ENCODE results near the gene PURA. TPM values are rescaled to one million over a fixed set of nuclear protein-coding genes. Genes with fewer than 3 reads are reported as not detected.

The PURA gene
- total RNA-seq, 5 donors from 2014 or later (not counting 1 experiment from before 2014, with no cell fraction given) = 10.8 to 28.1 (median 25.3) TPM

DNA sequence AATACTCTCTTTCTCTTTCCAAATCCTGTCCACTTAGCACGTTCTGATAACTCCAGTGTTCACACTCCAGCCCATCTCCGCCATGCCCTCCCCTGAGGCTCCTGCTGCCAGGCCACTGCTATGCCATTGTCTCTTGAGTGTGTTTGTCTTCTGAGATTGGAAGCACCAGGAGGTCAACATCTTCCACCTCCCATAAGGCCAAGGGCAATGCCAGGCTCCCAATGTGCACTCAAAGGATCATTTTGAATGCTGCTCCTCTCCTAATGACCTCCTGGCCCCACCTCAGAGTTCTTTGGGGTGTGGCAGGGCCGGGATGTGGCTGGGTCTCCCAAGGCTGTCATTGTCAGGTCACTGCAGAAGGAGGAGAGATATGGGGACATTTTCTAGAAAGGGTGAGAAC lies 31.3 kb downstream of the PURA start:
- Mint-ChIP-seq H3K36me3 (no peaks in the 10 kb centered on the region), H3K27me3 (peaks cover 8 to 20% of the 10 kb centered on the region in 2 donors), H3K4me3 (peak overlapping the region; percentile 38 to 62 (median 61)), H3K27ac (no peak overlapping the region), H3K9me3 (no peaks in the 10 kb centered on the region), H3K4me1 (peaks cover 25 to 35% (median 33%) of the 10 kb centered on the region in 3 donors)
- DNase-seq (no peak), ATAC-seq (replicated peaks in 1 of 4) (no peak)
- H3K27ac ChIP-seq (ENCODE audit: low read length) = no peak overlapping the region
- peaks cover 9 to 31% of the 10 kb centered on the region in 2 experiments for H3K27me3 ChIP-seq (replicated peaks in 1 of 2; ENCODE audit: control insufficient read depth in 2 of 2, extremely low read depth in 1 of 2, insufficient read depth in 2 of 2, low read length in 1 of 2)
- no peaks in the 10 kb centered on the region for H3K9me3 ChIP-seq
- 67% methylated on average over 1 of the region's 3 CpGs for WGBS (ENCODE audit: insufficient coverage)
- H3K36me3 ChIP-seq (ENCODE audit: control insufficient read depth in 2 of 2, extremely low read depth in 1 of 2, insufficient read depth in 1 of 2, low read length in 1 of 2) = no peaks in the 10 kb centered on the region
- CTCF ChIA-PET = interaction anchor here (0.6 to 5.4 kb wide), 16 partner anchors 8 to 535 kb away, joined by 3 to 42 read pairs (median 8); partner anchors contain the start of gene PURA (in 1 of the 2)
- POLR2A ChIA-PET = no interaction called here
- H3K4me3 ChIP-seq (ENCODE audit: control insufficient read depth in 1 of 2, extremely low read depth in 1 of 2, low read length in 1 of 2) = no peak overlapping the region
- H3K4me1 ChIP-seq (ENCODE audit: control insufficient read depth in 1 of 2, extremely low read depth in 1 of 2, insufficient read depth in 2 of 2, low read length in 2 of 2) = peaks cover 0 to 25% of the 10 kb centered on the region in 2 experiments

DNA sequence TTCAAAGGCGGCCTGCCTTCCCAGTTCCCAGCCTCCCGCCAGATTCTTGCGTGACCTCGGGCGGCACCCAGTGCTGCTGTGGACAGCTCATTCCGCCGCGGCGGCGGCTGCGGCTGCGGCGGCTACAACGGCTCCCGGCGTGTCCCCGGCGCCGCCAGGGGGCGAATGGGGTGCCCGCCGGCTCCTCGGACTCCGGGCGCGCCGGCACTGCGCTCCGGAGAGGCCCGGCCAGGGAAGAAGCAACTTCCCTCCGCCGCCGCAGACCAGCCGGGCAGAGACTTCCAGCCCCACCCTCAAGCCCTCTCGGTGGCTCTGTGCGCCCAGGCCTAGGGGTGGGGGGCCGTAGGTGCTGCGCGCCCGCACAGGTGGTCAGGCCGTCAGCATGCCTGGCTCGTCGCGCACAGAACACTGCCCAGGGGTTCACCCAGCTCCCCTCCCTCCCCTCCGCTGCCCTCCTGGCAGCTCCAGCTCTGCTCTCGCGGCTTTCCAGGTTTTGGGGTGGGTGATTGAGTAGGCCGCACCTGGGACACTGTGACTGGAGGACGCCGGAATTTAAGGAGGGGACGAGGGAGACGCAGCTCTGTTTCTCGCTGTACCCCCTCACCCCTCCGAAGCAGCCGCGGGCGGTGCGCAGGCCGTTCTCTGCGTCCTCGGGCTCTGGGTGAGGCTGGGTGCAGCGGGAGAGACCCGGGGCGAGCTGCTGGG lies 32.1 kb downstream of the PURA start:
- H3K27me3 ChIP-seq (replicated peaks in 1 of 2; ENCODE audit: control insufficient read depth in 2 of 2, extremely low read depth in 1 of 2, insufficient read depth in 2 of 2, low read length in 1 of 2) = peaks cover 9 to 31% of the 10 kb centered on the region in 2 experiments
- 8% methylated on average over 36 of the region's 64 CpGs for WGBS (ENCODE audit: insufficient coverage)
- DNase-seq (peak in 32 of 35 experiments; percentile 9 to 73 (median 32)), ATAC-seq (replicated peaks in 1 of 4) (peak; percentile 70 to 82 (median 78))
- no peaks in the 10 kb centered on the region for H3K9me3 ChIP-seq
- no peaks in the 10 kb centered on the region for H3K36me3 Mint-ChIP-seq
- no peak overlapping the region for H3K27ac Mint-ChIP-seq
- H3K9me3 Mint-ChIP-seq = no peaks in the 10 kb centered on the region
- peak overlapping the region; percentile 1 to 15 for H3K4me3 ChIP-seq (ENCODE audit: control insufficient read depth in 1 of 2, extremely low read depth in 1 of 2, low read length in 1 of 2)
- CTCF ChIA-PET = interaction anchor here (0.6 to 5.4 kb wide), 16 partner anchors 14 to 1742 kb away, joined by 3 to 42 read pairs (median 5); no protein-coding TSS in a partner anchor
- no peak overlapping the region for H3K27ac ChIP-seq (ENCODE audit: low read length)
- H3K4me1 ChIP-seq (ENCODE audit: control insufficient read depth in 1 of 2, extremely low read depth in 1 of 2, insufficient read depth in 2 of 2, low read length in 2 of 2) = peaks cover 0 to 25% of the 10 kb centered on the region in 2 experiments
- H3K36me3 ChIP-seq (ENCODE audit: control insufficient read depth in 2 of 2, extremely low read depth in 1 of 2, insufficient read depth in 1 of 2, low read length in 1 of 2) = no peaks in the 10 kb centered on the region
- H3K4me3 Mint-ChIP-seq = peak overlapping the region; percentile 38 to 62 (median 61)
- peaks cover 8 to 20% of the 10 kb centered on the region in 2 donors for H3K27me3 Mint-ChIP-seq
- peaks cover 25 to 35% (median 33%) of the 10 kb centered on the region in 3 donors for H3K4me1 Mint-ChIP-seq
- POLR2A ChIA-PET = no interaction called here

DNA sequence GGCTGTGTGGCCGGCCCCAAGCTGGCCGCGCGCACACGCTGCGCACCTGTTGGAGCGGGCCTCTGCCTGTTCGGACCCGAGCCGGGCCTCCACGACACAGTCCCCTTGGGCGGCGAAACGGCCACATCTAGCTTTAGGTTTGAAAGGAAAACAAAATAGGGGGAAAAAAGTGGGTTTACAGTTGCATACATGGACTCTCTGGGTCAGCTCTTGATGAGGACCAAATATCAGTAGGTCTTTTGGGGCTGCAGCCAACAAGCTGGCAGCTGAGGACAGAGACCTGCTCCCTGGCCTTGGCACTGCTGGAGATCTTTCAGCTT lies 32.6 kb downstream of the PURA start:
- no peak for DNase-seq
- H3K27ac ChIP-seq (ENCODE audit: low read length) = no peak overlapping the region
- ChIA-PET POLR2A (interaction anchor here in 1 of 2 donors (0.6 kb wide), 1 partner anchor 66 kb away, joined by 3 read pairs; no protein-coding TSS in a partner anchor), CTCF (interaction anchor here (0.6 to 5.4 kb wide), 11 partner anchors 14 to 1742 kb away, joined by 3 to 42 read pairs (median 5); no protein-coding TSS in a partner anchor)
- peaks cover 9 to 31% of the 10 kb centered on the region in 2 experiments for H3K27me3 ChIP-seq (replicated peaks in 1 of 2; ENCODE audit: control insufficient read depth in 2 of 2, extremely low read depth in 1 of 2, insufficient read depth in 2 of 2, low read length in 1 of 2)
- Mint-ChIP-seq H3K36me3 (no peaks in the 10 kb centered on the region), H3K27ac (no peak overlapping the region), H3K4me1 (peaks cover 25 to 35% (median 33%) of the 10 kb centered on the region in 3 donors), H3K4me3 (peak overlapping the region in 1 of 3 donors; percentile 61), H3K9me3 (no peaks in the 10 kb centered on the region), H3K27me3 (peaks cover 8 to 20% of the 10 kb centered on the region in 2 donors)
- H3K9me3 ChIP-seq = no peaks in the 10 kb centered on the region
- no peak overlapping the region for H3K4me3 ChIP-seq (ENCODE audit: control insufficient read depth in 1 of 2, extremely low read depth in 1 of 2, low read length in 1 of 2)
- no peak for ATAC-seq (replicated peaks in 1 of 4)
- peaks cover 0 to 25% of the 10 kb centered on the region in 2 experiments for H3K4me1 ChIP-seq (ENCODE audit: control insufficient read depth in 1 of 2, extremely low read depth in 1 of 2, insufficient read depth in 2 of 2, low read length in 2 of 2)
- 56% methylated on average over 14 of the region's 14 CpGs for WGBS (ENCODE audit: insufficient coverage)
- no peaks in the 10 kb centered on the region for H3K36me3 ChIP-seq (ENCODE audit: control insufficient read depth in 2 of 2, extremely low read depth in 1 of 2, insufficient read depth in 1 of 2, low read length in 1 of 2)

DNA sequence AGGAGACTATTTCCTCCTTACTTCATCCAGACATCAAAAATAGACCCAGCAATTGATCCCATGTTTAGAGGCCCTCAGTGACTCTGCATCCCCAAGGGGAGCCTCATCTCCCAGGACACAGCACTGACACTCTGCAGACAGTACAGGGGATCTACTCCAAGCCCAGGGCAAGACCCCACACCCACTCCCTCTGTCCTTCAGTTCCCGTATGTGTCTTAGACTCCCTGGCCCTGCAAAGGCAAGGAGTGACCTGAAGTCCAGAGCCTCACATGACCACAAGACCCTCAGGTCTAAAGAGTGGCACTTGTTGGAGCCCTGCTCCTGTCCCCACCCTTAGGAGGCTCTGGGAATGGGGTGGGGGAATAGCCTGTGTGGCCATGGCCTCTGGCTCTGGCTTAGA lies 33.6 kb downstream of the PURA start:
- Mint-ChIP-seq H3K4me1 (peaks cover 25 to 36% (median 35%) of the 10 kb centered on the region in 3 donors), H3K36me3 (no peaks in the 10 kb centered on the region), H3K9me3 (no peaks in the 10 kb centered on the region), H3K27me3 (peaks cover 8 to 20% of the 10 kb centered on the region in 2 donors), H3K4me3 (peak overlapping the region in 1 of 3 donors; percentile 15), H3K27ac (no peak overlapping the region)
- Histone ChIP-seq H3K27me3 (replicated peaks in 1 of 2; ENCODE audit: control insufficient read depth in 2 of 2, extremely low read depth in 1 of 2, insufficient read depth in 2 of 2, low read length in 1 of 2) (peaks cover 9 to 31% of the 10 kb centered on the region in 2 experiments), H3K9me3 (no peaks in the 10 kb centered on the region), H3K4me1 (ENCODE audit: control insufficient read depth in 1 of 2, extremely low read depth in 1 of 2, insufficient read depth in 2 of 2, low read length in 2 of 2) (peaks cover 0 to 25% of the 10 kb centered on the region in 2 experiments), H3K36me3 (ENCODE audit: control insufficient read depth in 2 of 2, extremely low read depth in 1 of 2, insufficient read depth in 1 of 2, low read length in 1 of 2) (no peaks in the 10 kb centered on the region), H3K27ac (ENCODE audit: low read length) (no peak overlapping the region), H3K4me3 (ENCODE audit: control insufficient read depth in 1 of 2, extremely low read depth in 1 of 2, low read length in 1 of 2) (no peak overlapping the region)
- CTCF ChIA-PET = interaction anchor here in 1 of 2 donors (1.2 kb wide), 1 partner anchor 72 kb away, joined by 3 read pairs; no protein-coding TSS in a partner anchor
- ATAC-seq (replicated peaks in 1 of 4) (no peak), DNase-seq (no peak)
- 100% methylated on average over 1 of the region's 1 CpG for WGBS (ENCODE audit: insufficient coverage)
- POLR2A ChIA-PET = no interaction called here

DNA sequence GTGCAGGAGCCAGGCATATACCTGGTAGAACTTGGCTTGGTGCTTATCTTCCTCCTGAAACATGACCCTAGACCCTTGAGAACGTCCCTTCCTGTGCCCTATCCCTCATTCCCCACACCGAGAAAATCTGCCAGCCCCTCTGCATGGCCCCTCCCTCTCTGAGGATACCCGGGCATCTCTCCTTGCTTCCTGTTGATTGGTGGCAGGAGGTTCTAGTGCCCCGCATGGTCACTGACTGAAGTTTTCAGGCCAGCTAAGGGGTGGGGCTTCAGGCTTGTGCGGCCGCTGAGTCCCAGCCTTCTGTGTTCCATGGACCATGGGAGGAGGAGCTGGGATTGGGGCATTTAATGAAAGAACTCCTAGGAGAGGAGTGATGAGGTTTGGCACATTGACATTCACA lies 34.6 kb downstream of the PURA start:
- Histone ChIP-seq H3K36me3 (ENCODE audit: control insufficient read depth in 2 of 2, extremely low read depth in 1 of 2, insufficient read depth in 1 of 2, low read length in 1 of 2) (no peaks in the 10 kb centered on the region), H3K27ac (ENCODE audit: low read length) (no peak overlapping the region), H3K9me3 (no peaks in the 10 kb centered on the region), H3K27me3 (replicated peaks in 1 of 2; ENCODE audit: control insufficient read depth in 2 of 2, extremely low read depth in 1 of 2, insufficient read depth in 2 of 2, low read length in 1 of 2) (peaks cover 9 to 31% of the 10 kb centered on the region in 2 experiments), H3K4me1 (ENCODE audit: control insufficient read depth in 1 of 2, extremely low read depth in 1 of 2, insufficient read depth in 2 of 2, low read length in 2 of 2) (peaks cover 0 to 25% of the 10 kb centered on the region in 2 experiments), H3K4me3 (ENCODE audit: control insufficient read depth in 1 of 2, extremely low read depth in 1 of 2, low read length in 1 of 2) (no peak overlapping the region)
- DNase-seq = no peak
- Mint-ChIP-seq H3K27ac (no peak overlapping the region), H3K9me3 (no peaks in the 10 kb centered on the region), H3K4me3 (no peak overlapping the region), H3K36me3 (no peaks in the 10 kb centered on the region), H3K4me1 (peaks cover 25 to 33% (median 32%) of the 10 kb centered on the region in 3 donors), H3K27me3 (peaks cover 8 to 20% of the 10 kb centered on the region in 2 donors)
- ChIA-PET POLR2A (no interaction called here), CTCF (interaction anchor here in 1 of 2 donors (1.2 kb wide), 1 partner anchor 73 kb away, joined by 3 read pairs; no protein-coding TSS in a partner anchor)
- WGBS (ENCODE audit: insufficient coverage) = no CpG with 5 or more reads among the region's 6 CpGs
- no peak for ATAC-seq (replicated peaks in 1 of 4)

DNA sequence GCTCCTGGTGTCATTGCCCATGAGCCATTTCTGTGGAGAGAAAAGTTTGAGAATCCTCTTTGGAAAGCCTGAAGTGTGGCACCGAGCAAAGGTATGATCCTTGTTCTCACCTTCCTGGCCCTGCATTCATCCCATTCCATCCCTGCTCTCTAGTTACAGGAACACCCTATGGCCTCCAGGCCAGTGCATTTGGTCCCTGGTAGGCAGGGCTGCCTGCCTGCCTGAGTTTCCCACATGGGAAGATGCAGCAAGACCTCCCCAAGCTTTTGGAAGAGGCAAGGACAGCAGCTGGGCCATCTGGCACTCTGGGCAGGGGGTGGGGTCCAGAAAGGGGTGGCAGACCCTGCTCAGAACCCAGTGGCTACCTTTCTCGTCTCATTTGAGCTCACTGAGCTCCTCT lies 36.3 kb downstream of the PURA start:
- H3K4me3 Mint-ChIP-seq = no peak overlapping the region
- Histone ChIP-seq H3K27ac (ENCODE audit: low read length) (no peak overlapping the region), H3K4me1 (ENCODE audit: control insufficient read depth in 1 of 2, extremely low read depth in 1 of 2, insufficient read depth in 2 of 2, low read length in 2 of 2) (peaks cover 0 to 15% of the 10 kb centered on the region in 2 experiments), H3K4me3 (ENCODE audit: control insufficient read depth in 1 of 2, extremely low read depth in 1 of 2, low read length in 1 of 2) (no peak overlapping the region), H3K9me3 (no peaks in the 10 kb centered on the region), H3K36me3 (ENCODE audit: control insufficient read depth in 2 of 2, extremely low read depth in 1 of 2, insufficient read depth in 1 of 2, low read length in 1 of 2) (no peaks in the 10 kb centered on the region), H3K27me3 (replicated peaks in 1 of 2; ENCODE audit: control insufficient read depth in 2 of 2, extremely low read depth in 1 of 2, insufficient read depth in 2 of 2, low read length in 1 of 2) (peaks cover 9 to 23% of the 10 kb centered on the region in 2 experiments)
- ChIA-PET POLR2A (no interaction called here), CTCF (no interaction called here)
- no peaks in the 10 kb centered on the region for H3K36me3 Mint-ChIP-seq
- DNase-seq = no peak
- ATAC-seq (replicated peaks in 1 of 4) = no peak
- H3K27ac Mint-ChIP-seq = no peak overlapping the region
- peaks cover 4 to 13% of the 10 kb centered on the region in 2 donors for H3K27me3 Mint-ChIP-seq
- no CpG with 5 or more reads among the region's 2 CpGs for WGBS (ENCODE audit: insufficient coverage)
- peaks cover 12 to 19% (median 15%) of the 10 kb centered on the region in 3 donors for H3K4me1 Mint-ChIP-seq
- no peaks in the 10 kb centered on the region for H3K9me3 Mint-ChIP-seq

All from T-cell (primary cell).